Rectal smooth muscle tissue (tissue), 1 donor: ENCODE measurements around the gene CT45A1.
"Not testable (repeated sequence)": the region's sequence is repeated elsewhere in the genome, so short reads cannot be mapped to it uniquely, and the experiment has no call there.

Experiments used
- H3K27ac ChIP-seq: one replicate; pipeline ENCODE4 v1.7.0; 2013; ENCODE audit warnings: low read depth, low read length, inconsistent platforms
- H3K27me3 ChIP-seq: one replicate; pipeline ENCODE4 v1.7.0; 2013; ENCODE audit warnings: low read length; ENCODE audit not compliant: control insufficient read depth, insufficient read depth
- H3K36me3 ChIP-seq: one replicate; pipeline ENCODE4 v1.7.0; 2013; ENCODE audit warnings: low read length; ENCODE audit not compliant: control insufficient read depth, insufficient read depth
- H3K4me1 ChIP-seq: one replicate; pipeline ENCODE4 v1.7.0; 2013; ENCODE audit warnings: low read length; ENCODE audit not compliant: control insufficient read depth, insufficient read depth
- H3K4me3 ChIP-seq: one replicate; pipeline ENCODE4 v1.7.0; 2013; ENCODE audit warnings: low read length
- H3K9ac ChIP-seq: one replicate; pipeline ENCODE4 v1.7.0; 2013; ENCODE audit warnings: low read length

Gene CT45A1

GRCh38 chrX:135768091-135768490 is 54.7 kb downstream of the CT45A1 start, which contains the start of gene CT45A3:
TSS of gene CT45A3 (minus strand) at chrX:135768191. CDS start at chrX:135764444, 3,747 bp downstream.
- not testable (repeated sequence) for H3K27me3 ChIP-seq, H3K36me3 ChIP-seq, H3K4me3 ChIP-seq, H3K27ac ChIP-seq, H3K4me1 ChIP-seq, H3K9ac ChIP-seq
